ENCODE measurements around the gene ZBTB17. TPM values are rescaled to one million over a fixed set of nuclear protein-coding genes. Genes with fewer than 3 reads are reported as not detected.

ZBTB17 gene
- total and polyA plus RNA-seq, 10 of the 15 experiments (the other 5 are each of a cell fraction or from before 2014, with no cell fraction given) = 0.87 to 59.4 (median 38.7) TPM

- peak; percentile 39; the same call in 1 of the 2 replicates for TF ChIP-seq MLLT1 (IDR thresholded peaks at IDR 0.05)
- 0 out of 2 replicates have a peak, but pooled peaks have one; percentile 12 for TF ChIP-seq CREB1 (IDR thresholded peaks at IDR 0.05; ENCODE audit: low read depth)
Measured at GRCh38 chr1:15963968-15964648, 11.8 kb downstream of the ZBTB17 start (continued).

DNA sequence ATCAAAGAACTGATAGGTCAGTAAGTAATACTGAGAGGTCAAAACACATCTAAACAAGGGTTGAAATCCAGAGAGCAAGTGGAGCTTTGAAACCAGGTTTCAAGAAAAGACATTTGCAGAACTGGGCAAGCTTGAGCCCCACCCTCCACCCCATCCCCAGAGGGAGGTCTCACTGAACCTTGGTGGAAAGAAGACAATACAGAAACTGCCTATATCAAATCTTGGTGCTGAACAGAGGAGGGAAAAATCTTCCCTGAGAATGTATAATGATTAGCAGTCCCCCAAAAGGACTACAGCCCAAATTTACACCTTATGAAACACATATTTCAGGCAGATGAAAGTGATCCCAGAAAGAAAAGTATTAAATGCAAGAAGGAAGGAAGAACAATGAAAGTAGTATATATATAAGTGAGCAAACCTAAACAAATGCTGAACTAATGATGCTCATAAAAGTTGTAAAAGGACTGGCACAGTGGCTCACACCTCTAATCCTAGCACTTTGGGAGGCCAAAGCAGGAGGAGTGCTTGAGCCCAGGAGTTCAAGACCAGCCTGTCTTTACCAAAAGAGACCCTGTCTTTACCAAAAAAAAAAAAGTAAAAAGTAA lies 12.4 kb downstream of the ZBTB17 start:
- FAIRE-seq = peak; percentile 49
- H4K20me1 ChIP-seq (ENCODE audit: control insufficient read depth, insufficient read depth) = no peaks in the 10 kb centered on the region
- no peaks in the 10 kb centered on the region for H3K27me3 ChIP-seq (replicated peaks in 1 of 2; ENCODE audit: control insufficient read depth in 2 of 2, insufficient read depth in 2 of 2, low read length in 1 of 2)
- peak overlapping the region; percentile 48 for H3K27ac ChIP-seq (ENCODE audit: control insufficient read depth, insufficient read depth)
- BruUV-seq (replicated peaks) = no TSS peak
- H3K4me2 ChIP-seq (ENCODE audit: control insufficient read depth, insufficient read depth) = peak overlapping the region; percentile 70
- H3K36me3 ChIP-seq (ENCODE audit: control insufficient read depth in 2 of 2, insufficient read depth in 2 of 2, low read length in 1 of 2) = peaks cover 2 to 4% of the 10 kb centered on the region in 2 experiments; a peak in 3 of 4 replicates
- peak; percentile 37 for ATAC-seq
- ChIA-PET CTCF (interaction anchor here (0.8 to 10.1 kb wide), 7 partner anchors 11 to 161 kb away, joined by 3 to 68 read pairs (median 4); partner anchors contain the start of gene ZBTB17), SMC1A (ENCODE audit: uncharacterized antibody, unreplicated experiment) (interaction anchor here (0.6 to 9.1 kb wide), 7 partner anchors 10 to 129 kb away, joined by 3 to 78 read pairs (median 4); partner anchors contain the start of gene ZBTB17), RAD21 (ENCODE audit: unreplicated experiment) (interaction anchor here (0.7 to 9.8 kb wide), 10 partner anchors 11 to 716 kb away, joined by 3 to 116 read pairs (median 6); partner anchors contain the start of genes SPEN and ZBTB17), POLR2A (interaction anchor here (1.0 to 5.4 kb wide), 5 partner anchors 12 to 129 kb away, joined by 3 to 47 read pairs (median 7); partner anchors contain the start of gene ZBTB17)
- no peaks in the 10 kb centered on the region for H3K9me3 ChIP-seq (replicated peaks; ENCODE audit: control insufficient read depth, insufficient read depth, low read length)
- in situ Hi-C loops (cut with MboI) (no loop called here), intact Hi-C loops (cut with micrococcal nuclease; ENCODE audit: unreplicated experiment) (no loop called here)
- no peak overlapping the region for H2AFZ ChIP-seq (ENCODE audit: control insufficient read depth, low read depth, low read length)
- peaks cover 53% of the 10 kb centered on the region for H3K4me1 ChIP-seq (ENCODE audit: control insufficient read depth, insufficient read depth, low read length)
- H3K9ac ChIP-seq (ENCODE audit: control insufficient read depth, insufficient read depth, low read length) = peak overlapping the region; percentile 38; the same call in 1 of the 2 replicates
- peak overlapping the region; percentile 43 for H3K4me3 ChIP-seq
- peaks cover 30% of the 10 kb centered on the region for H3K79me2 ChIP-seq (ENCODE audit: control insufficient read depth, insufficient read depth, low read length)
- DNase-seq (ENCODE audit: low read depth, low spot score) = no peak
- no peak for TF ChIP-seq SIN3A (IDR thresholded peaks at IDR 0.05; ENCODE audit: low read depth, low read length)
- no peak for TF ChIP-seq SMARCA5 (IDR thresholded peaks at IDR 0.05)
- no peak for TF ChIP-seq LARP7 (IDR thresholded peaks at IDR 0.05)
- TF ChIP-seq MYB (IDR thresholded peaks at IDR 0.05; ENCODE audit: borderline replicate concordance, low read depth, low read length) = no peak
- TF ChIP-seq IRF4 (IDR thresholded peaks at IDR 0.05; ENCODE audit: low read depth, low read length) = no peak
- peak; percentile 53; the same call in 1 of the 2 replicates for TF ChIP-seq SPI1 (IDR thresholded peaks at IDR 0.05; ENCODE audit: borderline replicate concordance, insufficient read depth, low read depth, low read length)
- TF ChIP-seq HDGF (IDR thresholded peaks at IDR 0.05) = peak; percentile 38; the same call in 1 of the 2 replicates
- no peak for TF ChIP-seq ATF2 (IDR thresholded peaks at IDR 0.05; ENCODE audit: low read length)
- no peak for TF ChIP-seq ZBTB40 (IDR thresholded peaks at IDR 0.05; ENCODE audit: borderline replicate concordance)
- TF ChIP-seq POLR2A (IDR thresholded peaks at IDR 0.05; ENCODE audit: low read depth, low read length) = no peak
- TF ChIP-seq NBN (IDR thresholded peaks at IDR 0.05) = no peak
